K562 (cell line): ENCODE data around the gene DRD1. TPM values are rescaled to one million over a fixed set of nuclear protein-coding genes. Genes with fewer than 3 reads are reported as not detected.

Experiments
- ATF7 ChIP-seq: fragments of 450-650 bp; IDR thresholded peaks from 2 replicates; pipeline ENCODE4 v1.7.1; 2014; ENCODE audit warnings: mild to moderate bottlenecking, moderate library complexity
- BMI1 ChIP-seq: fragments of 150-350 bp; IDR thresholded peaks from 2 replicates; pipeline ENCODE4 v1.6.1; 2014; ENCODE audit warnings: low read length
- CBFA2T2 ChIP-seq: fragments of 450-650 bp; conservative IDR thresholded peaks from 2 replicates; pipeline ENCODE4 v1.6.1; 2017; ENCODE audit warnings: mild to moderate bottlenecking
- FUS ChIP-seq: fragments of 200-400 bp; formaldehyde crosslinking; optimal IDR thresholded peaks from 2 replicates; pipeline ENCODE3; 2017; ENCODE audit warnings: low read depth, low read length
- GTF2F1 ChIP-seq: IDR thresholded peaks from 2 replicates; pipeline ENCODE4 v1.6.1; 2011; ENCODE audit warnings: low read depth, low read length, improper control_type of control experiment
- HDAC3 ChIP-seq: fragments of 450-650 bp; IDR thresholded peaks from 2 replicates; pipeline ENCODE4 v1.6.1; 2018; ENCODE audit warnings: borderline replicate concordance, mild to moderate bottlenecking, moderate library complexity; ENCODE audit not compliant: partially characterized antibody
- HMGN3 ChIP-seq: IDR thresholded peaks from 2 replicates; pipeline ENCODE4 v1.6.1; 2011; ENCODE audit warnings: borderline replicate concordance, low read depth, mild to moderate bottlenecking, mixed read lengths, low read length; ENCODE audit not compliant: insufficient read length; ENCODE audit errors: extremely low read depth
- KDM5B ChIP-seq: fragments of 200-600 bp; sonication (generic); IDR thresholded peaks from 2 replicates; pipeline ENCODE4 v1.6.1; 2012; ENCODE audit warnings: low read depth, mild to moderate bottlenecking, moderate library complexity, low read length, control low read depth, inconsistent platforms; ENCODE audit not compliant: insufficient replicate concordance
- KLF1 ChIP-seq: fragments of 450-650 bp; IDR thresholded peaks from 2 replicates; pipeline ENCODE4 v1.6.1; 2016; ENCODE audit warnings: missing genetic modification characterization, missing compliant biosample characterization
- KLF13 ChIP-seq: fragments of 450-650 bp; IDR thresholded peaks from 2 replicates; pipeline ENCODE4 v1.6.1; 2016; ENCODE audit warnings: missing genetic modification characterization, low read depth, mild to moderate bottlenecking, missing compliant biosample characterization, moderate library complexity, borderline replicate concordance
- MEF2A ChIP-seq: IDR thresholded peaks from 2 replicates; pipeline ENCODE4 v1.6.1; 2011; ENCODE audit warnings: low read depth, mild to moderate bottlenecking, low read length, moderate library complexity; ENCODE audit not compliant: control insufficient read depth
- MTF1 ChIP-seq: fragments of 250-450 bp; sonication (Bioruptor Pico); IDR thresholded peaks from 2 replicates; pipeline ENCODE4 v1.9.0; 2021; ENCODE audit warnings: moderate library complexity, mild to moderate bottlenecking, inconsistent platforms, borderline replicate concordance
- NBN ChIP-seq: fragments of 450-650 bp; IDR thresholded peaks from 2 replicates; pipeline ENCODE4 v1.6.1; 2016; ENCODE audit warnings: low read depth, mild to moderate bottlenecking
- NR2F6 ChIP-seq: fragments of 450-650 bp; formaldehyde crosslinking; IDR thresholded peaks from 2 replicates; pipeline ENCODE4 v1.4.0; 2020; ENCODE audit warnings: mild to moderate bottlenecking
- RBBP5 ChIP-seq: fragments of 200-600 bp; sonication (generic); IDR thresholded peaks from 2 replicates; pipeline ENCODE4 v1.6.1; 2012; ENCODE audit warnings: borderline replicate concordance, mild to moderate bottlenecking, low read length, control low read depth, inconsistent platforms; ENCODE audit not compliant: insufficient read depth, poor library complexity, severe bottlenecking
- SREBF1 ChIP-seq: fragments of 150-350 bp; IDR thresholded peaks from 2 replicates; pipeline ENCODE4 v1.6.1; 2014; ENCODE audit warnings: antibody characterized with exemption, low read depth, low read length, borderline replicate concordance
- YBX1 ChIP-seq: fragments of 450-650 bp; IDR thresholded peaks from 2 replicates; pipeline ENCODE4 v1.7.1; 2016; ENCODE audit warnings: mild to moderate bottlenecking
- ZBTB17 ChIP-seq: fragments of 450-650 bp; formaldehyde crosslinking; IDR thresholded peaks from 2 replicates; pipeline ENCODE4 v1.4.0; 2020; ENCODE audit warnings: mild to moderate bottlenecking
- ZKSCAN3 ChIP-seq: fragments of 250-450 bp; sonication (Bioruptor Pico); IDR thresholded peaks from 2 replicates; pipeline ENCODE4 v1.4.0; 2020
- ZNF431 ChIP-seq: sonication (generic); formaldehyde crosslinking; IDR thresholded peaks from 2 replicates; pipeline ENCODE4 v1.8.0; 2022; ENCODE audit warnings: mild to moderate bottlenecking, missing genetic modification reagents
- ZNF57 ChIP-seq: fragments of 450-650 bp; formaldehyde crosslinking; IDR thresholded peaks from 2 replicates; pipeline ENCODE4 v1.4.0; 2020; ENCODE audit warnings: mild to moderate bottlenecking, moderate library complexity
- polyA plus RNA-seq, 8 experiments: library from polyadenylated mRNA; depleted of rRNA in 4 of 8; stranded (reverse) in 5 of 8; unstranded in 3 of 8; fragments of >200 nt; fragmentation: Nextera tagmentation in 2 of 8; fragmentation: Illumina TruSeq in 1 of 8; extraction: Ambion mirVana in 2 of 8; extraction: Trizol in 1 of 8; gene quantifications; 2 replicates each; pipeline versions ENCODE4 v1.2.1 to v1.2.3, GENCODE V29; 2011 to 2014; ENCODE audit warnings: inconsistent platforms in 1 of 8, missing spikeins in 1 of 8
- total RNA-seq, 7 experiments: library from RNA; depleted of rRNA in 6 of 7; stranded (reverse); fragments of >200 nt in 6 of 7; fragmentation: Illumina TruSeq in 2 of 7; extraction: Trizol in 2 of 7; gene quantifications; 2 replicates each; pipeline versions ENCODE4 v1.2.1 to v1.2.3, GENCODE V29; 2011 to 2021; ENCODE audit warnings: low replicate concordance in 1 of 7
- TF ChIP-seq, protein P1 (sequence below): IDR thresholded peaks from 2 replicates; pipeline ENCODE4 v1.6.1; 2016; ENCODE audit warnings: missing genetic modification characterization, missing compliant biosample characterization
- TF ChIP-seq, protein P2 (sequence below): sonication (generic); formaldehyde crosslinking; IDR thresholded peaks from 2 replicates; pipeline ENCODE4 v1.9.0; 2022; ENCODE audit warnings: mild to moderate bottlenecking, missing genetic modification reagents
- TF ChIP-seq, protein P3 (sequence below): fragments of 450-650 bp; formaldehyde crosslinking; IDR thresholded peaks from 2 replicates; pipeline ENCODE4 v1.4.0; 2022; ENCODE audit warnings: mild to moderate bottlenecking, moderate library complexity
- TF ChIP-seq, protein P4 (sequence below): fragments of 450-650 bp; IDR thresholded peaks from one replicate; pipeline ENCODE4 v1.6.1; 2018; ENCODE audit warnings: mild to moderate bottlenecking, moderate library complexity; ENCODE audit not compliant: partially characterized antibody

DRD1 gene
- total and polyA plus RNA-seq, 9 of the 15 experiments (the other 6 are each of a cell fraction or from before 2014, with no cell fraction given), result not detected

DNA sequence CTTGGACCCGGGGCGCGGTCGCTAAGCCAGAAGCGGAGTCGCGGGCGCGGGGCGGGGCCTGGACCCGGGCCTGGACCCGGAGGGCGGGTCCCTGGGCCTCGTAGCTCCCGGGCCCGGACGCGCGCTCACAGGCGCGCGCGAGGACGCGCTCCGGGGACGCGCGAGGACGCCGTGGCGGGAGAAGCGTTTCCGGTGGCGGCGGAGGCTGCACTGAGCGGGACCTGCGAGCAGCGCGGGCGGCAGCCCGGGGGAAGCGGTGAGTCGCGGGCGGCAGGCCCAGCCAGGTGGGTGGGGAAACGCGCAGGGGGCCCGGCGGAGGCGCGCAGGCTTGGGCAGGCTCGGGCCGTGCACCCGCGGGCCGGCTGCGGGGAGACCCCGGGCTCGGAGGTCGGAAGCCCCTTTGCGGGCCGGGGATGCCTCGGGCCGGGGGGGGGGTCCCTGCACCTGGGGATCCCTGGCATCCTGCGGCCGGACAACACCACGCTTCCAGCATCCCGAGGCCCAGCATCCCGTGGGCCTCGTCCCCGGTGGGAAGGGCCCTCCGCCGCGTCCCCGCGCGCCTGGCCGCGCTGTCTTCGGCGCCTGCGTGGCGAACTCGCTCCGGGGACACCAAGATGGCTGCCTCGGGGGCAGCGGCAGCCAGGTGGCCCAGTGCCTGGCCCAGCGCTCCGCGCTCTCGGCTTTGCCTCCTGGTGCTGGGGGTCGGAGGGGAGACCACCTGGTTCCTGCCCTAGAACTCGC is 34.6 kb upstream of the DRD1 start, which contains the start of gene SFXN1 (continued):
- TF ChIP-seq NR2F6 (no peak), HDAC3 (no peak), SREBF1 (no peak), KLF1 (tag) (peak; percentile 55; the same call in 1 of the 2 replicates), ZKSCAN3 (CRISPR knock-in tag) (no peak), KLF13 (no peak), FUS (peak; percentile 43), HMGN3 (peak; percentile 44), RBBP5 (peak; percentile 88), NBN (no peak), YBX1 (no peak), BMI1 (no peak), MTF1 (CRISPR knock-in tag) (no peak), KDM5B (peak; percentile 92), ATF7 (peak; percentile 52; the same call in 1 of the 2 replicates), ZBTB17 (CRISPR knock-in tag) (0 out of 2 replicates have a peak, but pooled peaks have one; percentile 45), MEF2A (no peak), GTF2F1 (no peak), ZNF431 (CRISPR knock-in tag) (no peak), ZNF57 (no peak), CBFA2T2 (no peak)
- TF ChIP-seq, protein P1, sequence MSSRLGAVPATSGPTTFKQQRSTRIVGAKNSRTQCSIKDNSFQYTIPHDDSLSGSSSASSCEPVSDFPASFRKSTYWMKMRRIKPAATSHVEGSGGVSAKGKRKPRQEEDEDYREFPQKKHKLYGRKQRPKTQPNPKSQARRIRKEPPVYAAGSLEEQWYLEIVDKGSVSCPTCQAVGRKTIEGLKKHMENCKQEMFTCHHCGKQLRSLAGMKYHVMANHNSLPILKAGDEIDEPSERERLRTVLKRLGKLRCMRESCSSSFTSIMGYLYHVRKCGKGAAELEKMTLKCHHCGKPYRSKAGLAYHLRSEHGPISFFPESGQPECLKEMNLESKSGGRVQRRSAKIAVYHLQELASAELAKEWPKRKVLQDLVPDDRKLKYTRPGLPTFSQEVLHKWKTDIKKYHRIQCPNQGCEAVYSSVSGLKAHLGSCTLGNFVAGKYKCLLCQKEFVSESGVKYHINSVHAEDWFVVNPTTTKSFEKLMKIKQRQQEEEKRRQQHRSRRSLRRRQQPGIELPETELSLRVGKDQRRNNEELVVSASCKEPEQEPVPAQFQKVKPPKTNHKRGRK (tag), result no peak
- TF ChIP-seq, protein P2, sequence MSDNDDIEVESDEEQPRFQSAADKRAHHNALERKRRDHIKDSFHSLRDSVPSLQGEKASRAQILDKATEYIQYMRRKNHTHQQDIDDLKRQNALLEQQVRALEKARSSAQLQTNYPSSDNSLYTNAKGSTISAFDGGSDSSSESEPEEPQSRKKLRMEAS, result peak; percentile 33; the same call in 1 of the 2 replicates
- TF ChIP-seq, protein P3, sequence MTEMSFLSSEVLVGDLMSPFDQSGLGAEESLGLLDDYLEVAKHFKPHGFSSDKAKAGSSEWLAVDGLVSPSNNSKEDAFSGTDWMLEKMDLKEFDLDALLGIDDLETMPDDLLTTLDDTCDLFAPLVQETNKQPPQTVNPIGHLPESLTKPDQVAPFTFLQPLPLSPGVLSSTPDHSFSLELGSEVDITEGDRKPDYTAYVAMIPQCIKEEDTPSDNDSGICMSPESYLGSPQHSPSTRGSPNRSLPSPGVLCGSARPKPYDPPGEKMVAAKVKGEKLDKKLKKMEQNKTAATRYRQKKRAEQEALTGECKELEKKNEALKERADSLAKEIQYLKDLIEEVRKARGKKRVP (CRISPR knock-in tag), result no peak
- TF ChIP-seq, protein P4, sequence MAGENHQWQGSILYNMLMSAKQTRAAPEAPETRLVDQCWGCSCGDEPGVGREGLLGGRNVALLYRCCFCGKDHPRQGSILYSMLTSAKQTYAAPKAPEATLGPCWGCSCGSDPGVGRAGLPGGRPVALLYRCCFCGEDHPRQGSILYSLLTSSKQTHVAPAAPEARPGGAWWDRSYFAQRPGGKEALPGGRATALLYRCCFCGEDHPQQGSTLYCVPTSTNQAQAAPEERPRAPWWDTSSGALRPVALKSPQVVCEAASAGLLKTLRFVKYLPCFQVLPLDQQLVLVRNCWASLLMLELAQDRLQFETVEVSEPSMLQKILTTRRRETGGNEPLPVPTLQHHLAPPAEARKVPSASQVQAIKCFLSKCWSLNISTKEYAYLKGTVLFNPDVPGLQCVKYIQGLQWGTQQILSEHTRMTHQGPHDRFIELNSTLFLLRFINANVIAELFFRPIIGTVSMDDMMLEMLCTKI, result no peak
